HG03439 (cell line): ENCODE measurements around the gene SKI.

Source experiments
- ATAC-seq: cut with Tn5 transposase; IDR thresholded peaks from one replicate; pipeline ENCODE4 v1.9.1; 2021; ENCODE audit warnings: mild to moderate bottlenecking, moderate library complexity; ENCODE audit not compliant: unreplicated experiment

SKI gene

GRCh38 chr1:2274231-2274928 lies 46.3 kb downstream of the SKI start:
- ATAC-seq = no peak

- ATAC-seq = no peak
These were observed 46.9 kb downstream of the SKI start for GRCh38 chr1:2274929-2275475.

- no peak for ATAC-seq
These were observed 47.8 kb downstream of the SKI start for GRCh38 chr1:2275796-2276536.

- no peak for ATAC-seq
These were observed 48.9 kb downstream of the SKI start for GRCh38 chr1:2276803-2277580.

GRCh38 chr1:2277741-2278488 lies 49.8 kb downstream of the SKI start:
- no peak for ATAC-seq

GRCh38 chr1:2278591-2279209 lies 50.6 kb downstream of the SKI start:
- ATAC-seq = no peak

GRCh38 chr1:2279210-2279639 lies 51.1 kb downstream of the SKI start:
- no peak for ATAC-seq

- ATAC-seq = no peak
These were observed 51.7 kb downstream of the SKI start for GRCh38 chr1:2279817-2280216.

GRCh38 chr1:2282556-2283270 lies 54.6 kb downstream of the SKI start:
- no peak for ATAC-seq

- no peak for ATAC-seq
These were observed 55.4 kb downstream of the SKI start for GRCh38 chr1:2283371-2283990.

GRCh38 chr1:2283991-2284895 lies 56.1 kb downstream of the SKI start:
- ATAC-seq = no peak

GRCh38 chr1:2284932-2285331 lies 56.8 kb downstream of the SKI start:
- no peak for ATAC-seq

- no peak for ATAC-seq
These were observed 58.8 kb downstream of the SKI start for GRCh38 chr1:2286923-2287322.

- no peak for ATAC-seq
These were observed 59.5 kb downstream of the SKI start for GRCh38 chr1:2287649-2288048.

GRCh38 chr1:2288311-2288710 lies 60.2 kb downstream of the SKI start:
- no peak for ATAC-seq

GRCh38 chr1:2288816-2289536 lies 60.9 kb downstream of the SKI start:
- ATAC-seq = no peak

GRCh38 chr1:2289607-2290006 lies 61.5 kb downstream of the SKI start:
- ATAC-seq = no peak
